D721Med (cell line): ENCODE data around the gene GFRA1.

Source experiments
- DNase-seq: peaks from one replicate; pipeline ENCODE4 v3.0.0; 2011; ENCODE audit warnings: low spot score; ENCODE audit not compliant: insufficient read length
- FAIRE-seq: peaks from 2 replicates; lab custom pipeline; 2011; peaks lifted over from hg19 to GRCh38; lab: Jason Lieb, UNC
- TF ChIP-seq, protein P1 (sequence below): IDR thresholded peaks from 2 replicates; pipeline ENCODE4 v1.5.1; 2012; ENCODE audit warnings: mild to moderate bottlenecking, control low read depth; ENCODE audit not compliant: insufficient read depth; ENCODE audit errors: missing control alignments

Gene GFRA1

DNA sequence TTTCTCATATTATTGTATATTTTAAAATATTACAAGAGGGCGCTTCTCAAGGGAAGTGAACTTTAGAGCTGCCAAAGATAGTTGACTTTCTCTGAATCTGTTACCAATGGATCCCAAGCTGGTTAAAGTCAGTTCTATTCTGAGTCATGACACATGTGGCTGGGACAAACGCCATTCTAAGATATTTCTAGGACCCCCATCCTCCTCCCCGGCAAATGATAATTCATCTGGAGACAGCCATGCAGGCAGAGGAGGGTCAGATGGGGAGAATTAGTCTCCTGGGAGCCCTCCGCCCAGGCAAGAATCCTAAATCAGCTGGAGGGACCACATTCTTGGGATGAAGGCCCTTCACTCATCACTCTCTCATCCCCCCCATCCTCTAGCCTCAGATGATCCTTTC, 187.7 kb downstream of the GFRA1 start:
- FAIRE-seq: no peak
- TF ChIP-seq, protein P1, sequence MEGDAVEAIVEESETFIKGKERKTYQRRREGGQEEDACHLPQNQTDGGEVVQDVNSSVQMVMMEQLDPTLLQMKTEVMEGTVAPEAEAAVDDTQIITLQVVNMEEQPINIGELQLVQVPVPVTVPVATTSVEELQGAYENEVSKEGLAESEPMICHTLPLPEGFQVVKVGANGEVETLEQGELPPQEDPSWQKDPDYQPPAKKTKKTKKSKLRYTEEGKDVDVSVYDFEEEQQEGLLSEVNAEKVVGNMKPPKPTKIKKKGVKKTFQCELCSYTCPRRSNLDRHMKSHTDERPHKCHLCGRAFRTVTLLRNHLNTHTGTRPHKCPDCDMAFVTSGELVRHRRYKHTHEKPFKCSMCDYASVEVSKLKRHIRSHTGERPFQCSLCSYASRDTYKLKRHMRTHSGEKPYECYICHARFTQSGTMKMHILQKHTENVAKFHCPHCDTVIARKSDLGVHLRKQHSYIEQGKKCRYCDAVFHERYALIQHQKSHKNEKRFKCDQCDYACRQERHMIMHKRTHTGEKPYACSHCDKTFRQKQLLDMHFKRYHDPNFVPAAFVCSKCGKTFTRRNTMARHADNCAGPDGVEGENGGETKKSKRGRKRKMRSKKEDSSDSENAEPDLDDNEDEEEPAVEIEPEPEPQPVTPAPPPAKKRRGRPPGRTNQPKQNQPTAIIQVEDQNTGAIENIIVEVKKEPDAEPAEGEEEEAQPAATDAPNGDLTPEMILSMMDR: no peak
- no peak for DNase-seq

DNA sequence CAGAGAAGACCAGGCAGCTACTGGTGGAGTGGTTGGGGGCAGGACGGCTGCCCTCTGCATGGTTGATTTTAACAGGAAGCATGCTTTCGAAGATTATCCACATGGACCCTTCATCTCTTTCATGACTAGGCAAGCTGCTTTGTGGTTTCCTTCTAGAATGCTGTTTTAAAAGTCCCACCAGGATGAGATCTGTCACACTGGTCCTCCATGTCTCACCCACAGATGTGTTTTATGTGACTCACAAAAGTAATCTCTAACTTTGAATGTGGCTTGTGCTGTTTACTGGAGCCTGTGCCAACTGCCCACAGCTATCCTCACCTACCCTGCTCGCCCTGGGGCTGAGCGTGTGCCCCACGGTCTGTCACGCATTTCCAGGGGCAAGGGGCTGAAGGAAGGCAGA, 188.8 kb downstream of the GFRA1 start:
- DNase-seq (no peak), FAIRE-seq (no peak)
- TF ChIP-seq, protein P1: no peak

DNA sequence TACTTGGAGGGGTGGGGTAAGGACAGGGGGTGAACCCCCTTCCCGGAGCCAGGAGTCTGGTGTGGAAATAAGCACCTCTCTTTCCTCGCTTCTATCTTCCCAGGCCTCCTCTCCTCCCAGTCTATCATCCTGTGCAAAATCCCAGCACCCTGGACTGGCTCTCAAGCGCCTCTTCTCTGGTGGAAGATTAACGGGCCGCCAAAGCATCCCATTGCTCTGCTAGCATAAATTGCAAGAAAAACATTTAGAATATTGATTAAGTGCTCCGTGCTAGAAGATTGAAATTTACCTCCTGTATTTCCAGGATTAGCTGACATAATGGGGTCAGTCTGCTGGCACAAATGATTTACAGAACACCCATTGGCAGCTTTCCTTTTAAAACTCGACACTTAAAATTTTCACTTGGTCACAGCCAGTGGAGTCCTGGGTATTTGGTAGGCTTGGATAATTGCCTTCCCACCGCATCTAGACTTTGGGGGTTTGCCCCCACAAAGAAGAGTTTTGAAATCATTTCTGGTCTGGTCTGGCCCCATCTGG, 189.7 kb downstream of the GFRA1 start:
- FAIRE-seq (no peak), DNase-seq (no peak)
- TF ChIP-seq, protein P1: no peak

DNA sequence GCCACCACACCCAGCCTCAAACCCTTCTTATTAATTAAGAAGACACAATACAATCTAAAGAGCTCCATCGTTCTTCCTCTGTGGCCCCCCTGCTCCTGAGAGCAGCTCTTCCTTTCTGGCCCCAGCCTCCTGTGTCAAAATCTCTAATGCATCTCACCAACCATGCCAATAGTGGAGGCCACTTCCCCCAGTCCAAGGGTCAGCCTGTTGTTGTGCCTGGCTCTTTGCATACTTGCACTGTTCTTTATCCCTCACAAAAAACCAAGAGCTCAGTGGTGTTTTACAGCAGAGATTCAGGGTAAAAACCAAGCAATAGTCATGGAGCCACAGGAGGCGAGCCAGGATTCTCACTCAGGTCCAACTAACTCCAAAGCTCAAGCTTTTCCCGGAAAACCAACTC, 190.2 kb downstream of the GFRA1 start:
- FAIRE-seq (no peak), DNase-seq (no peak)
- TF ChIP-seq, protein P1: no peak

DNA sequence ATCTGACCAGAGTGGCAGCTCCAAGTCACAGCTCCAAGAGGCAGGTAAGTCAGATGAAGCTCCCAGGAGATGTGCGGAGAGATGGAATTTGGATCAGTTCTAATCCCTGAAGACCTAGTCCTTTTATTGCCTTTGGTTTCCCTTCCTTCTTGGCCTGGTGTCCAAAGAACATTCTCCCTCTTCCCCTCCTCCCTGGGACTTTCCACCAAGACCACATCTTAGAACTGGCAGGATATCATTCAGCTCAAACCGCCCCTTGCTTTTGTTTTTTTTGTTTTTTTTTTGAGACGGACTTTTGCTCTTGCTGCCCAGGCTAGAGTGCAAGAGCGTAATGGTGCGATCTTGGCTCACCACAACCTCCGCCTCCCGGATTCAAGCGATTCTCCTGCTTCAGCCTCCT, 190.8 kb downstream of the GFRA1 start:
- FAIRE-seq: no peak
- DNase-seq: no peak
- TF ChIP-seq, protein P1: no peak

DNA sequence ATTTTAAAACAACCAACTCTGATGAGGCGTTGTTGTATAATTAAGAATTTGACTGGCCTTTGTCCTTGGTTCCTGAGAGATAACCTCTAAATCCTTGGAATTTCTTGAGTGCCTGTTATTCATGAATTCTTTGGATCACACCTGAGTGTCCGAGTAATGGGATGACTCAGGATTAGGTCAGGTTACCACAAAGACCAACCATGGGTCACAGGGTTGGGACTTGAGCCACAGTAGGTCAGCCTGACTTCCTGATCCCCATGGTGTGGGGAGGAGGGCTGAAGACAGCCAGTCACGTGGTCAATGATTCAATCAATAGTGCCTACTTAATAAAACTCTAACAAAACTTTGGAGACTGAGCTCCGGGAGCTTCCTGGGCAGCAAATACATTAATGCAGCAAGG, 192.5 kb downstream of the GFRA1 start:
- FAIRE-seq (no peak), DNase-seq (no peak)
- TF ChIP-seq, protein P1: no peak

DNA sequence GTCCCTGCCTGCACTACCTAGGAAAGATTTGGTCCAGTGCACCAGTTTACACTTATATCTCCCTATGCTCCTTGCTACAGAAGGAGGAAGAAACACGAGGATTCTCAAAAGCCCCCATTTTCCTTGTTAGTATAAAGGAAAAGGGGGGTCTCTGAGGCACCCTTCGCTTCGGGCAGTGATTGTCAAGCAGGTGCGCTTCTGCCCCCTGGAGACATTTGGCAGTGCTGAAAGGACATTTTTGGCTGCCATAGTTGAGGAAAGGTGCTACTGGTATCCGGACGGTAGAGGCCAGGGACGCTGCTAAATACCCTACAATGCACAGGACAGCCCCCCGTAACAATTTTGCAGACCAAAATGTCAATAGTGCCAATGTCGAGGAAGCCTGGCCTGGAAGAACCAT, 193.7 kb downstream of the GFRA1 start:
- TF ChIP-seq, protein P1: peak; percentile 7
- no peak for FAIRE-seq
- no peak for DNase-seq
